K562 (cell line): ENCODE measurements around the gene PRKAR1B. TPM values are rescaled to one million over a fixed set of nuclear protein-coding genes. Genes with fewer than 3 reads are reported as not detected.

ENCODE experiments used
- ATAC-seq: fragments of 200-7000 bp; cut with Tn5 transposase; 3 replicates; pipeline ENCODE4 v1.9.1; 2020; ENCODE audit warnings: moderate library complexity
- BruUV-seq: library from RNA; stranded (reverse); fragments of 400-500 nt; replicated peaks from 2 replicates; lab custom pipeline; 2021; lab: Mats Ljungman, UMichigan
- CTCF ChIA-PET: fragments of 300-600 bp; formaldehyde crosslinking; extraction: SDS; loops from one replicate; lab custom pipeline; 2021; ENCODE audit warnings: low intra/inter-chr PET ratio; lab: Yijun Ruan, JAX
- POLR2A ChIA-PET: fragments of 300-600, 350-650 bp; sonication (Branson Sonifier 250); formaldehyde crosslinking; extraction: SDS; loops from one replicate; lab custom pipeline; 2021; ENCODE audit warnings: antibody characterized with exemption, inconsistent platforms; lab: Yijun Ruan, JAX
- DNase-seq, 4 experiments: peaks; one replicate each; pipeline versions ENCODE4 v3.0.0 to v3.0.0-alpha.2; 2011 to 2018; ENCODE audit warnings: low spot score in 3 of 4, mixed read lengths in 3 of 4; ENCODE audit errors: extremely low read depth in 1 of 4
- FAIRE-seq: peaks from 2 replicates; lab custom pipeline; 2011; peaks lifted over from hg19 to GRCh38; lab: Jason Lieb, UNC
- H2AFZ ChIP-seq: 2 replicates; pipeline ENCODE4 v1.6.0; 2011; ENCODE audit warnings: low read depth, low read length, control low read depth, inconsistent platforms
- H3K27ac ChIP-seq: fragments of 200-600 bp; 3 replicates; pipeline ENCODE4 v1.8.0; 2011; ENCODE audit warnings: low read depth, mild to moderate bottlenecking, control low read depth, inconsistent platforms, low read length, moderate library complexity, mixed read lengths; ENCODE audit errors: extremely low read depth
- H3K27me3 ChIP-seq, 2 experiments: fragments of 300-600 bp in 1 of 2; 2 replicates in 1 of 2; 3 replicates in 1 of 2; pipeline versions ENCODE4 v1.6.0 to v1.8.0; 2011; ENCODE audit warnings: inconsistent platforms in 2 of 2, low read length in 2 of 2, mild to moderate bottlenecking in 1 of 2, mixed read lengths in 1 of 2, moderate library complexity in 1 of 2; ENCODE audit not compliant: control insufficient read depth in 2 of 2, insufficient read depth in 2 of 2
- H3K36me3 ChIP-seq: fragments of 300-600 bp; 3 replicates; pipeline ENCODE4 v1.8.0; 2011; ENCODE audit warnings: mild to moderate bottlenecking, low read length, inconsistent platforms; ENCODE audit not compliant: control insufficient read depth, insufficient read depth
- H3K4me1 ChIP-seq, 2 experiments: fragments of 200-600 bp in 1 of 2; replicated peaks in 1 of 2; 2 replicates in 1 of 2; 3 replicates in 1 of 2; pipeline versions ENCODE4 v1.5.1 to v1.8.0; 2011; ENCODE audit warnings: inconsistent platforms in 2 of 2, low read length in 2 of 2, mild to moderate bottlenecking in 1 of 2, mixed read lengths in 1 of 2, moderate library complexity in 1 of 2; ENCODE audit not compliant: control insufficient read depth in 2 of 2, insufficient read depth in 2 of 2
- H3K4me2 ChIP-seq: 2 replicates; pipeline ENCODE4 v1.6.1; 2011; ENCODE audit warnings: low read length, control low read depth, inconsistent platforms, mixed read lengths; ENCODE audit not compliant: insufficient read depth
- H3K4me3 ChIP-seq: fragments of 200-600 bp; sonication (generic), shearing (Covaris generic); 2 replicates; pipeline ENCODE4 v1.5.1; 2016; ENCODE audit warnings: control low read depth, inconsistent platforms
- H3K79me2 ChIP-seq: fragments of 200-600 bp; 3 replicates; pipeline ENCODE4 v1.8.0; 2011; ENCODE audit warnings: low read length, inconsistent platforms; ENCODE audit not compliant: control insufficient read depth, insufficient read depth
- H3K9ac ChIP-seq, 2 experiments: 2 replicates each; pipeline versions ENCODE4 v1.6.0 to v1.6.1; 2011; ENCODE audit warnings: low read depth in 2 of 2, low read length in 2 of 2, control low read depth in 1 of 2, inconsistent platforms in 1 of 2, mild to moderate bottlenecking in 1 of 2, mixed read lengths in 1 of 2; ENCODE audit not compliant: insufficient read depth in 1 of 2
- H3K9me1 ChIP-seq: one replicate; pipeline ENCODE4 v1.6.0; 2011; ENCODE audit warnings: inconsistent platforms, mild to moderate bottlenecking, low read length, moderate library complexity; ENCODE audit not compliant: control insufficient read depth, insufficient read depth
- H3K9me3 ChIP-seq: replicated peaks from 2 replicates; pipeline ENCODE4 v1.5.1; 2011; ENCODE audit warnings: low read depth, low read length, inconsistent platforms; ENCODE audit not compliant: control insufficient read depth, insufficient read depth
- H4K20me1 ChIP-seq: replicated peaks from 2 replicates; pipeline ENCODE4 v1.6.1; 2011; ENCODE audit warnings: low read length, inconsistent platforms, mixed read lengths; ENCODE audit not compliant: control insufficient read depth, insufficient read depth
- ADNP ChIP-seq: fragments of 200-800 bp; sonication (Bioruptor generic); IDR thresholded peaks from 2 replicates; pipeline ENCODE4 v1.6.1; 2016; ENCODE audit warnings: missing genetic modification characterization, missing compliant biosample characterization
- CTCF ChIP-seq, 3 experiments: IDR thresholded peaks in 2 of 3; conservative IDR thresholded peaks in 1 of 3; 2 replicates each; pipeline ENCODE4 v1.5.1; 2011 to 2012; ENCODE audit warnings: low read length in 3 of 3, mild to moderate bottlenecking in 3 of 3, control low read depth in 2 of 3, improper control_type of control experiment in 1 of 3, inconsistent platforms in 1 of 3, low read depth in 1 of 3, mixed read lengths in 1 of 3, moderate library complexity in 1 of 3; ENCODE audit not compliant: insufficient read depth in 2 of 3
- E2F4 ChIP-seq: sonication (generic); formaldehyde crosslinking; IDR thresholded peaks from 2 replicates; pipeline ENCODE4 v1.8.0; 2022; ENCODE audit warnings: mild to moderate bottlenecking, low read depth, missing genetic modification reagents
- HDAC3 ChIP-seq: fragments of 450-650 bp; IDR thresholded peaks from 2 replicates; pipeline ENCODE4 v1.6.1; 2018; ENCODE audit warnings: borderline replicate concordance, mild to moderate bottlenecking, moderate library complexity; ENCODE audit not compliant: partially characterized antibody
- SMARCA4 ChIP-seq: fragments of 450-650 bp; IDR thresholded peaks from 2 replicates; pipeline ENCODE4 v1.6.1; 2016
- SMARCE1 ChIP-seq: fragments of 450-650 bp; IDR thresholded peaks from 2 replicates; pipeline ENCODE4 v1.7.1; 2016; ENCODE audit warnings: mild to moderate bottlenecking
- TAF1 ChIP-seq: IDR thresholded peaks from 2 replicates; pipeline ENCODE4 v1.6.1; 2011; ENCODE audit warnings: mild to moderate bottlenecking, low read length, moderate library complexity; ENCODE audit not compliant: insufficient read depth, control insufficient read depth, severe bottlenecking; ENCODE audit errors: extremely low read depth
- TCFL5 ChIP-seq: fragments of 250-450 bp; sonication (Bioruptor Pico); conservative IDR thresholded peaks from 2 replicates; pipeline ENCODE4 v1.6.1; 2021; ENCODE audit warnings: mild to moderate bottlenecking, moderate library complexity, matching md5 sums
- ZNF586 ChIP-seq: fragments of 450-650 bp; formaldehyde crosslinking; conservative IDR thresholded peaks from 2 replicates; pipeline ENCODE4 v1.4.0; 2020; ENCODE audit warnings: mild to moderate bottlenecking, moderate library complexity
- ZNF766 ChIP-seq: fragments of 200-800 bp; sonication (Bioruptor generic); conservative IDR thresholded peaks from 2 replicates; pipeline ENCODE4 v1.6.1; 2016; ENCODE audit warnings: missing genetic modification characterization, missing compliant biosample characterization
- WGBS: fragments of 100-300 bp; shearing (Covaris generic); methylation state at CpG from one replicate; pipeline ENCODE4 v1.1.6; 2016; ENCODE audit warnings: low coverage, mixed read lengths; ENCODE audit not compliant: insufficient coverage; ENCODE audit errors: missing lambda C conversion rate; 5-methylcytosine and 5-hydroxymethylcytosine counted together
- in situ Hi-C: fragments of 300-500 bp; cut with MboI; formaldehyde crosslinking; loops from 4 replicates; pipeline ENCODE4 v1.15.0; 2018; ENCODE audit warnings: inconsistent platforms, mixed read lengths
- intact Hi-C: fragments of 100-400 bp; cut with micrococcal nuclease; formaldehyde crosslinking; loops from 2 replicates; pipeline ENCODE4 v1.14.2; 2022
- polyA plus RNA-seq, 8 experiments: library from polyadenylated mRNA; depleted of rRNA in 4 of 8; stranded (reverse) in 5 of 8; unstranded in 3 of 8; fragments of >200 nt; fragmentation: Nextera tagmentation in 2 of 8; fragmentation: Illumina TruSeq in 1 of 8; extraction: Ambion mirVana in 2 of 8; extraction: Trizol in 1 of 8; gene quantifications; 2 replicates each; pipeline versions ENCODE4 v1.2.1 to v1.2.3, GENCODE V29; 2011 to 2014; ENCODE audit warnings: inconsistent platforms in 1 of 8, missing spikeins in 1 of 8
- total RNA-seq, 7 experiments: library from RNA; depleted of rRNA in 6 of 7; stranded (reverse); fragments of >200 nt in 6 of 7; fragmentation: Illumina TruSeq in 2 of 7; extraction: Trizol in 2 of 7; gene quantifications; 2 replicates each; pipeline versions ENCODE4 v1.2.1 to v1.2.3, GENCODE V29; 2011 to 2021; ENCODE audit warnings: low replicate concordance in 1 of 7
- TF ChIP-seq, protein P1 (sequence below): fragments of 200-800 bp; sonication (Bioruptor generic); IDR thresholded peaks from 2 replicates; pipeline ENCODE4 v1.6.1; 2016; ENCODE audit warnings: missing genetic modification characterization, missing compliant biosample characterization
- TF ChIP-seq, protein P2 (sequence below): fragments of 250-450 bp; sonication (Bioruptor Pico); IDR thresholded peaks from 2 replicates; pipeline ENCODE4 v1.5.0; 2021

Gene PRKAR1B
- total and polyA plus RNA-seq, 9 of the 15 experiments (the other 6 are each of a cell fraction or from before 2014, with no cell fraction given): 0.99 to 30.5 (median 12.7) TPM

DNA sequence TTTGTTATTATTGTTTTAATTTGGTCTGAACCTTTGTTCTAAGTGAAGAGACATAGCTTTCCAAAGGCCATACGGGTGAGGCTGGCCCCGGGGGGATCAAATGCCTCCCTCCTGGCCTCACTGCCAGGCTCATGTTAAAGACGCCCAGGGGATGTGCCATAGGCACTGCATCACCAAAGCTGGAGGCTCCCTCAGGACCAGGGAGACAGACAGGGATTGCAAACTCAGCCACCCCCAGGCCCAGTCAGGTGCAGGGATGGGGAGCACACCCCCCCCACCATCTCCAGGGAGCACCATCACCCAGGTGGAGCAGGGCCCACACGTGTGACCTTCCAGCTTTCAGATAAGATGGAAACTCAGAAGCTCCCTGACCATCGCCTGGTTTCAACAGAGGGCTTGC is 96.5 kb downstream of the PRKAR1B start (continued):
- TF ChIP-seq, protein P1, sequence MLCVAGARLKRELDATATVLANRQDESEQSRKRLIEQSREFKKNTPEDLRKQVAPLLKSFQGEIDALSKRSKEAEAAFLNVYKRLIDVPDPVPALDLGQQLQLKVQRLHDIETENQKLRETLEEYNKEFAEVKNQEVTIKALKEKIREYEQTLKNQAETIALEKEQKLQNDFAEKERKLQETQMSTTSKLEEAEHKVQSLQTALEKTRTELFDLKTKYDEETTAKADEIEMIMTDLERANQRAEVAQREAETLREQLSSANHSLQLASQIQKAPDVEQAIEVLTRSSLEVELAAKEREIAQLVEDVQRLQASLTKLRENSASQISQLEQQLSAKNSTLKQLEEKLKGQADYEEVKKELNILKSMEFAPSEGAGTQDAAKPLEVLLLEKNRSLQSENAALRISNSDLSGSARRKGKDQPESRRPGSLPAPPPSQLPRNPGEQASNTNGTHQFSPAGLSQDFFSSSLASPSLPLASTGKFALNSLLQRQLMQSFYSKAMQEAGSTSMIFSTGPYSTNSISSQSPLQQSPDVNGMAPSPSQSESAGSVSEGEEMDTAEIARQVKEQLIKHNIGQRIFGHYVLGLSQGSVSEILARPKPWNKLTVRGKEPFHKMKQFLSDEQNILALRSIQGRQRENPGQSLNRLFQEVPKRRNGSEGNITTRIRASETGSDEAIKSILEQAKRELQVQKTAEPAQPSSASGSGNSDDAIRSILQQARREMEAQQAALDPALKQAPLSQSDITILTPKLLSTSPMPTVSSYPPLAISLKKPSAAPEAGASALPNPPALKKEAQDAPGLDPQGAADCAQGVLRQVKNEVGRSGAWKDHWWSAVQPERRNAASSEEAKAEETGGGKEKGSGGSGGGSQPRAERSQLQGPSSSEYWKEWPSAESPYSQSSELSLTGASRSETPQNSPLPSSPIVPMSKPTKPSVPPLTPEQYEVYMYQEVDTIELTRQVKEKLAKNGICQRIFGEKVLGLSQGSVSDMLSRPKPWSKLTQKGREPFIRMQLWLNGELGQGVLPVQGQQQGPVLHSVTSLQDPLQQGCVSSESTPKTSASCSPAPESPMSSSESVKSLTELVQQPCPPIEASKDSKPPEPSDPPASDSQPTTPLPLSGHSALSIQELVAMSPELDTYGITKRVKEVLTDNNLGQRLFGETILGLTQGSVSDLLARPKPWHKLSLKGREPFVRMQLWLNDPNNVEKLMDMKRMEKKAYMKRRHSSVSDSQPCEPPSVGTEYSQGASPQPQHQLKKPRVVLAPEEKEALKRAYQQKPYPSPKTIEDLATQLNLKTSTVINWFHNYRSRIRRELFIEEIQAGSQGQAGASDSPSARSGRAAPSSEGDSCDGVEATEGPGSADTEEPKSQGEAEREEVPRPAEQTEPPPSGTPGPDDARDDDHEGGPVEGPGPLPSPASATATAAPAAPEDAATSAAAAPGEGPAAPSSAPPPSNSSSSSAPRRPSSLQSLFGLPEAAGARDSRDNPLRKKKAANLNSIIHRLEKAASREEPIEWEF (CRISPR knock-in tag): no peak

GRCh38 chr7:630111-630511 is 97.0 kb downstream of the PRKAR1B start:
- H3K9me1 ChIP-seq: no peaks in the 10 kb centered on the region
- no peak for FAIRE-seq
- no peak for ATAC-seq
- in situ Hi-C loops: no loop called here
- no peak overlapping the region for H3K4me3 ChIP-seq
- WGBS: 94% methylated on average over 12 of the region's 12 CpGs
- 0 out of 3 replicates have a peak, but pooled peaks cover 5% of the 10 kb centered on the region for H3K36me3 ChIP-seq
- H3K27me3 ChIP-seq: no peaks in the 10 kb centered on the region
- H3K27ac ChIP-seq: no peak overlapping the region
- H4K20me1 ChIP-seq: no peaks in the 10 kb centered on the region
- POLR2A ChIA-PET: interaction anchor here (1.3 kb wide), 1 partner anchor 19 kb away, joined by 3 read pairs; no protein-coding TSS in a partner anchor
- peaks cover 32% of the 10 kb centered on the region for H3K79me2 ChIP-seq
- no peak overlapping the region for H3K4me2 ChIP-seq
- H3K9me3 ChIP-seq: no peaks in the 10 kb centered on the region
- H3K4me1 ChIP-seq: peaks cover 0 to 40% of the 10 kb centered on the region in 2 experiments; a peak in 4 of 5 replicates
- BruUV-seq: no TSS peak
- H2AFZ ChIP-seq: no peak overlapping the region
- intact Hi-C loops: no loop called here
- DNase-seq: no peak
- CTCF ChIA-PET: no interaction called here
- H3K9ac ChIP-seq: no peak overlapping the region
- TF ChIP-seq ADNP (no peak), ZNF766 (no peak), SMARCE1 (no peak), E2F4 (CRISPR knock-in tag) (no peak), ZNF586 (CRISPR knock-in tag) (no peak), TCFL5 (CRISPR knock-in tag) (no peak), TAF1 (no peak), SMARCA4 (no peak), CTCF (IDR thresholded peaks at IDR 0.05 in 2 of 3, conservative IDR thresholded peaks at IDR 0.05 in 1 of 3; ENCODE audit: insufficient read depth in 2 of 3, low read depth in 1 of 3, low read length in 3 of 3) (no peak), HDAC3 (no peak)
- TF ChIP-seq, protein P2, sequence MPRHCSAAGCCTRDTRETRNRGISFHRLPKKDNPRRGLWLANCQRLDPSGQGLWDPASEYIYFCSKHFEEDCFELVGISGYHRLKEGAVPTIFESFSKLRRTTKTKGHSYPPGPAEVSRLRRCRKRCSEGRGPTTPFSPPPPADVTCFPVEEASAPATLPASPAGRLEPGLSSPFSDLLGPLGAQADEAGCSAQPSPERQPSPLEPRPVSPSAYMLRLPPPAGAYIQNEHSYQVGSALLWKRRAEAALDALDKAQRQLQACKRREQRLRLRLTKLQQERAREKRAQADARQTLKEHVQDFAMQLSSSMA (CRISPR knock-in tag): no peak
